Pons (tissue), 1 donor: ENCODE data around the gene METTL9.
"Not testable (repeated sequence)": the region's sequence is repeated elsewhere in the genome, so short reads cannot be mapped to it uniquely, and the experiment has no call there.

ENCODE experiments used
- DNase-seq: peaks from one replicate; pipeline ENCODE4 v3.0.0-alpha.2; 2016; ENCODE audit warnings: low spot score

Gene METTL9

DNA sequence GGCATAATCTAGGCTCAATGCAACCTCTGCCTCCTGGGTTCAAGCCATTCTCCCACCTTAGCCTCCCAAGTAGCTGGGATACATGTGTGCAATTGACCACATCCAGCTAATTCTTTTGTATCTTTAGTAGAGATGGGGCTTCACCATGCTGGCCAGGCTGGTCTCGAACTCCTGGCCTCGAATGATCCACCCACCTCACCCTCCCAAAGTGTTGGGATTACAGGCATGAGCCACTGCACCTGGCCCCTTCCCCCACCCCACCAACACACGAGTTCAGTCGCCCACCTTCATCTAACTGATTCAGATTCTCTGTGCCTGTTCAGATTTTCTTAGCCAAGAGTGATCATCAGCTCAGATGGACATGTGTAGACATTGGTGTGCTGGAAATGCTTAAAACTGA, 25.0 kb upstream of the METTL9 start:
- no peak for DNase-seq

DNA sequence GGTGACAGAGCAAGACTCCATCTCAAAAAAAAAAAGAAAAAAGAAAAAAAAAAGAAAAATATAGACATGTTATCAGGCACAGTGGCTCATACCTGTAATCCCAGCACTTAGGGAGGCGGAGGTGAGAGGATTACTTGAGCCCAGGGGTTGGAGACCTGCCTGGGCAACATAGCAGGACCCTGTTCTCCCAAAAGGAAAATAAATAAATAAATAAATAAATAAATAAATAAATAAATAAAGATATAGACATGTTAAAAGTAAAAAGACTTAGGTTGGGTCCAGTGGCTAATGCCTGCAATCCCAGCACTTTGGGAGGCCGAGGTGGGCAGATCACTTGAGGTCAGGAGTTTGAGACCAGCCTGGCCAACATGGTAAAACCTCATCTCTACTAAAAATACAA, 23.1 kb upstream of the METTL9 start:
- DNase-seq = not testable (repeated sequence)

DNA sequence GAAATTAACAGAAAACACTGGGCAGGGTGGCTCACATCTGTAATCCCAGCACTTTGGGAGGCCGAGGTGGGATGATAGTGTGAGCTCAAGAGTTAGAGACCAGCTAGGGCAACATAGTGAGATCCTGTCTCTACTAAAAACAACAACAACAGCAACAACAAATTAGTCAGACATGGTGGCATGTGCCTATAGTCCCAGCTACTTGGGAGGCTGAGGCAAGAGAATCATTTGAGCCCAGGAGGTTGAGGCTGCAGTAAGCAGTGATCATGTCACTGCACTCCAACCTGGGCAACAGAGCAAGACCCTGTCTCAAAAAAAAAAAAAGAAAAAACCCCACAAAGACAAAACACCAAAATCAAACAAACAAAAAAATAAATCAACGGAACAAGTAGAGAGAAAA, 21.9 kb upstream of the METTL9 start:
- not testable (repeated sequence) for DNase-seq

GRCh38 chr16:21578311-21578710, 21.1 kb upstream of the METTL9 start:
- DNase-seq = not testable (repeated sequence)

DNA sequence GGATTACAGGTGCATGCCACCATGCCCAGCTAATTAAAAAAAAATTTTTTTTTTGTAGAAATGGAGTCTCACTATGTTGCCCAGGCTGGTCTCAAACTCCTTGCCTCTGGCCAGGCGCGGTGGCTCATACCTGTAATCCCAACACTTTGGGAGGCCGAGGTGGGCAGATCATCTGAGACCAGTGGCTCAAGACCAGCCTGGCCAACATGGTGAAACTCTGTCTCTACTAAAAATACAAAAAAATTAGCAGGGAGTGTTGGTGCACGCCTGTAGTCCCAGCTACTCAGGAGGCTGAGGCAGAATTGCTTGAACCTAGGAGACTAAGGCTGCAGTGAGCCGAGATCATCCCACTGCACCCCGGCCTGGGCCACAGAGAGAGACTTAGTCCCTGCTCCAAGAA, 19.2 kb upstream of the METTL9 start:
- DNase-seq = not testable (repeated sequence)

DNA sequence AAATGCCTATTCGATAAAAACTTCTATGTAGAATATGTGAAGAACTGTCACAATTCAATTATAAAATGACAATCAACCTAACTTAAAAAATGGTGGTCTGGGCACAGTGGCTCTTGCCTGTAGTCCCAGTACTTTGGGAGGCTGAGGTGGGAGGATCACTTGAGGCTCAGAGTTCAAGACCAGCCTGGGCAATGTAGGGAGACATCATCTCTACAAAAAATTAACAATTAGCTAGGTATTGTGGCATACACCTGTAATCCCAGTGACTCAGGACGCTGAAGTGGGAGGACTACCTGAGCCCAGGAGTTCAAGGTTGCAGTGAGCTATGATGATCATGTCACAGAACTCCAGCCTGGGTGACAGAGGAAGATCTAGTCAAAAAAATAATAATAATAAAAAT, 18.6 kb upstream of the METTL9 start:
- DNase-seq = no peak

GRCh38 chr16:21584817-21585216, 14.6 kb upstream of the METTL9 start:
- no peak for DNase-seq

GRCh38 chr16:21588593-21588992, 10.8 kb upstream of the METTL9 start:
- not testable (repeated sequence) for DNase-seq

GRCh38 chr16:21589551-21589950, 9.8 kb upstream of the METTL9 start:
- DNase-seq = no peak

- DNase-seq = peak; percentile 49
Observed at GRCh38 chr16:21590287-21590686, 9.1 kb upstream of the METTL9 start.

DNA sequence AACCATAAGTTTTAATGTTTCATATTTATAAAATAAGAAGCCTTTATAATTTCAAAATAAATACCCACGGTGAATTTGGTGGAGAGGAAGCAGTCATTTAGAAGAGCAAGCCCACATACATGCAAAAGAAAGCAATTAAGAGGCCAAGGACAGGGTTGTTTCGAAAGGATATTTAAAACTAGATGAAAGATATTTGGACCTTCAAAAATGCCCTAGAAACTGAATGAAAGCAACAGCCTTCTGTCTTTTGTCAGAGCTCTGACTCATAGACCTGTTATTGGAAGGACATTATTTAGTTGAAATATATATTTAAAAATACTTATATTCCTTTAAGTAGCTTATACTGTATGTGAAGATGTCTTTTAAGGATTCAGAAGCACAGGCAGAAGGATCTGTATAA, 8.6 kb upstream of the METTL9 start:
- DNase-seq = no peak

- no peak for DNase-seq
Observed at GRCh38 chr16:21592191-21592590, 7.2 kb upstream of the METTL9 start.

GRCh38 chr16:21593530-21594289, 5.7 kb upstream of the METTL9 start:
- DNase-seq = no peak

- no peak for DNase-seq
Observed at GRCh38 chr16:21597561-21598030, 1.8 kb upstream of the METTL9 start.

DNA sequence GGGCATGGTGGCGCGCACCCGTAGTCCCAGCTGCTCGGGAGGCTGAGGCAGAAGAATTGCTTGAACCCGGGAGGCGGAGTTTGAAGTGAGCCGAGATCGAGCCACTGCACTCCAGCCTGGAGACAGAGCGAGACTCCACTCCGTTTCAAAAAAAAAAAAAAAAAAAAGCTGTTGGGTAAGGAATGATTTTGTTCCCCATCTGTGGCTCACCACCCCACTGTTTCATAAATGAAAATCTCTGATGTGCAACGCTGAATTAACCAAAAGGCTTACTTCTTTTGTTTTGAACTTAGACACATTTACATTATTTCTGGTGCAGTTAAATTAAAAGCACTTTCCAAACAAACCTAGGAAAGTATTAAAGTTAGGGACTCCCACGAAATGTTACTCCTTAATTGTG, 1.2 kb upstream of the METTL9 start:
- DNase-seq = no peak

GRCh38 chr16:21598701-21599121, 666 bp upstream of the METTL9 start:
- peak; percentile 46 for DNase-seq

GRCh38 chr16:21600031-21600773, 825 bp downstream of the METTL9 start:
- DNase-seq = peak; percentile 27

- no peak for DNase-seq
Observed at GRCh38 chr16:21602785-21603184, 3.4 kb downstream of the METTL9 start.

DNA sequence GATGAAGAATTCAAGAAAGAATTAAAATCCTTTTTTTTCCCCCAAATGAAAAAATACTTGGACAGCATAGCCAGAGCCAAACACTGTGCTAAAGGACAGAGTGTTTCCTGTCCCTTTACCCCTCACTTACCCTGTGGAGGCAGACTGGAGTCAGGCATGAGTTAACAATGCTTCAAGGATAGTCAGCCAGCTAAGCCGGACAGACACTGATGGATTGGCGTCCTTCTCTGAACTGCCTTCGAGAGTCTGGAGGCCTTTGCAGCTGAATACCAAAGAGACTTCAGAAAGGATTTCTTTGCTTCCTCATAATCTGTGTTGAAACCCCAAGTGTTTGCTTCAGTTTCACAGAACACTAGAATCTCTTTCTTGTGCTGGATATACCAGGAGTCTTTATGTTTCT, 4.6 kb downstream of the METTL9 start:
- peak; percentile 48 for DNase-seq

DNA sequence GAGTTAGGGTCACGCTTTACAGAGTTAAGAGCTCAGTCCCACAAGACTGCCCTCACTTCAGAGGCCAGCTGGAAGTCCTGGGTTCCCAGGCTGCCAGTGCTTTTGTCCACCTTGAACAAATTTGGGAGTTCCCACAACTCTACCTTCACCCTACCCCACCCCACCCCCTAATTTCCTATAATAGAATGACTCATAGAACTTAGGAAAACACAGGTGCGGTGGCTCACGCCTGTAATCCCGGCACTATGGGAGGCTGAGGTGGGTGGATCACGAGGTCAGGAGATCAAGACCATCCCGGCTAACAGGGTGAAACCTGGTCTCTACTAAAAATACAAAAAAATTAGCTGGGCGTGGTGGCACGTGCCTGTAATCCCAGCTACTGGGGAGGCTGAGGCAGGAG, 6.5 kb downstream of the METTL9 start:
- not testable (repeated sequence) for DNase-seq

DNA sequence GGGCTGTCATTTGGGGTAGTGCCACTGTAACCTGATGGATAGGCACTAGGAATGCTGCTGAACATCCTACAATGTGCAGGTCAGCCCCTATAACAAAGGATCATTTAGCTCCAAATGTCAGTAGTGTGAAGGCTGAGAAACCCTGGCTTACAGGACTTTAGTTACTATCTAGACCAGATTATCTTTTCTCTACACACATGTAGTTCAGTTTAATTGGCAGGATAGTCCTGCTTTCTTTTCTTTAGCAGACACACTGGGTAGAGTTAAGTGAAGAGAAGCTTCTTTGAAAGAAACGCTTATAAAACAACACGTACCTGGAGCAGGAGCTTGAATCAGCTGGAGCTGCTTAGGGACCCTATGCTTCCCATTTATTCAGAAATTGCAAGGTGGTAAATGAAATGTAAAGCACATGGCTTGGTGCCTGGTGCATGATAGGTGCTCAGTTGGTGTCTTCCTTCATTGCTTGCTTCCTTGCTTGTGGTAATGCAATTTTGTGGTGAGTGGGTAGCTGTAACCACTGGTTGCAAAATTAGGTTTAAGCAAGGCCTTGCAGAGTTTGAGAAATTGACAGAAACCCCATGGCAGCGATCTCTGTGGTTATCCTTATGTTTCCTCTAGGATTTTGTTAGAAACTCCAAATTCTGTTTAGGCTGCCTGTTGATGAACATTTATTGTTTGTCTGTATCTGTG, 9.4 kb downstream of the METTL9 start:
- DNase-seq = no peak

- no peak for DNase-seq
Observed at GRCh38 chr16:21610006-21610544, 10.7 kb downstream of the METTL9 start.
